ENCODE measurements around the gene GNAL.
"Not testable (repeated sequence)": the region's sequence is repeated elsewhere in the genome, so short reads cannot be mapped to it uniquely, and the experiment has no call there.

The GNAL gene

GRCh38 chr18:11669271-11669947, 19.7 kb upstream of the GNAL start:
- no peak for DNase-seq (ENCODE audit: low read depth)

- no peak for DNase-seq (ENCODE audit: low read depth)
Measured at GRCh38 chr18:11669948-11670275, 19.2 kb upstream of the GNAL start.

- DNase-seq (ENCODE audit: low read depth) = no peak
Measured at GRCh38 chr18:11671156-11671555, 17.9 kb upstream of the GNAL start.

DNA sequence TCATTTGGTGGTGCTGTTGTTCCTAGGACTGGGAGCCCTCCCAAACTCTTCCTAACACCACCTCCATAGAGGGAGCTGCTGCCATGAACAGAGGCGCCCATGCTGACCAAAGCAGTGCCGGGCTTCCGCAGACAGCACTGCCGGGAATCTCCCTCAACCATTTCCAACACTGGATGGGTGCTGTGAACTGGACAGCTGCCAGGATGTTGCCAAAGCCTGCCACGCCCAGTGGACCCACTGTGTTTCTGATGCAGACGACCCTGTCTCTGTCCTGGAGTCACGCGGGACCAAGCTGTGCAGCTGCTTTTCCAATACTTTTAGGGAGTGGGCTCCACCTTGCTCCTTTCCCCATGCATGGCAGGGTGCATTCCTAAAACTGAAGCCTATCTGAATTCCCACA, 16.9 kb upstream of the GNAL start:
- DNase-seq (ENCODE audit: low read depth) = no peak

- DNase-seq (ENCODE audit: low read depth) = no peak
Measured at GRCh38 chr18:11672846-11673454, 16.1 kb upstream of the GNAL start.

GRCh38 chr18:11673560-11673959, 15.5 kb upstream of the GNAL start:
- no peak for DNase-seq (ENCODE audit: low read depth)

- DNase-seq (ENCODE audit: low read depth) = no peak
Measured at GRCh38 chr18:11674119-11674518, 14.9 kb upstream of the GNAL start.

DNA sequence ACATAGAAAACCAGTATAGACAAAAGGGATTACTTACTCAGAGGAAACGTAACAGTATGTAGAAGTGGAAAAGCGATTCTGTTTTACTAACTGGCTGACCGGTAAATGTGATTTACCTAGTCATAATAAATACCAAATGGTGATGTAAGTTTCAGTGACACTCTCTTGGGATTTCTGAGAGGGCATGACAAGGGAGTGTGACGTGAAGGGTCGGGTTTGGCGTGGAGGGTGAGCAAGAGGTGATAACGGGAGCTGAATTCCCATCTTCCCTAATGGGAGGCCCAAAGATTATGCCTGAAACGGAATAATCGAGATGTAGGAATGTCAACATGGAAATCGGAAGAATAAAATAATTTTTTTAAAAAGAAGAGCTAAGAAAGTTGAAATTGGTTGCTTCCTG, 12.7 kb upstream of the GNAL start:
- no peak for DNase-seq (ENCODE audit: low read depth)

DNA sequence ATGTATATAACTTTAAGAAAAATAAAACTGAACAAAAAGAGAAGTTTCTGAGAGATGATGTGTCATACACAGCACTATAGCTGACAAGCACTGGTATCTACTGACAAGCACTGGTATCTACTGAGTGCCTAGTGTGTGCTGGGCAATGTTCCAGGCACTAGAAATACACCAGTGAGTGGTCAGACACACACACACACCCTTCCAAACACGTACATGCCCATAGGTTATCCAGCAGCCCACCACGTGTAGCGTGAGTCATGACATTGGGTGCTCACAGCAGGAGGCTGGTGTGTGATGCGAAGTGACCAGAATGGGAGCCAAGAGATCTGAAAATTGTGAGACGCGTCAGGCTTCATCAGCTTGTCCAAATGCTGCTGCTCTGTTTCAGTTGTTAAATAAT, 12.2 kb upstream of the GNAL start:
- DNase-seq (ENCODE audit: low read depth) = no peak

DNA sequence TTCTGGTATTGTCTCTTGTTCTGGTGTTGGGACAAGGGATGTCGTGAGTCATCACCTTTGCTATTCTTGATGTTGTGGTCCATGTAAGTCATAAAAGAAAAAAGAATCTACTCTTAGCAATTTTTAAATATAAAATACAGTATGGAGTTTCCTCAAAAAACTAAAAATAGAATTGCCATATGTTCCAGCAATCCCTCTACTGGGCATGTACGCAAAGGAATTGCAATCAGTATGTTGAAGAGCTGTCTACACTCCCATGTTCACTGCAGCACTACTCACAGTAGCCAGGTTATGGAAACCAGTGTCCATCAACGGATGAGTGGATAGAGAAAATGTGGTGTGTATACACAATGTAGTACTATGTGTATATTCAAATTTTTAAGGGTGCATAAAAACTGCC, 10.9 kb upstream of the GNAL start:
- no peak for DNase-seq (ENCODE audit: low read depth)

DNA sequence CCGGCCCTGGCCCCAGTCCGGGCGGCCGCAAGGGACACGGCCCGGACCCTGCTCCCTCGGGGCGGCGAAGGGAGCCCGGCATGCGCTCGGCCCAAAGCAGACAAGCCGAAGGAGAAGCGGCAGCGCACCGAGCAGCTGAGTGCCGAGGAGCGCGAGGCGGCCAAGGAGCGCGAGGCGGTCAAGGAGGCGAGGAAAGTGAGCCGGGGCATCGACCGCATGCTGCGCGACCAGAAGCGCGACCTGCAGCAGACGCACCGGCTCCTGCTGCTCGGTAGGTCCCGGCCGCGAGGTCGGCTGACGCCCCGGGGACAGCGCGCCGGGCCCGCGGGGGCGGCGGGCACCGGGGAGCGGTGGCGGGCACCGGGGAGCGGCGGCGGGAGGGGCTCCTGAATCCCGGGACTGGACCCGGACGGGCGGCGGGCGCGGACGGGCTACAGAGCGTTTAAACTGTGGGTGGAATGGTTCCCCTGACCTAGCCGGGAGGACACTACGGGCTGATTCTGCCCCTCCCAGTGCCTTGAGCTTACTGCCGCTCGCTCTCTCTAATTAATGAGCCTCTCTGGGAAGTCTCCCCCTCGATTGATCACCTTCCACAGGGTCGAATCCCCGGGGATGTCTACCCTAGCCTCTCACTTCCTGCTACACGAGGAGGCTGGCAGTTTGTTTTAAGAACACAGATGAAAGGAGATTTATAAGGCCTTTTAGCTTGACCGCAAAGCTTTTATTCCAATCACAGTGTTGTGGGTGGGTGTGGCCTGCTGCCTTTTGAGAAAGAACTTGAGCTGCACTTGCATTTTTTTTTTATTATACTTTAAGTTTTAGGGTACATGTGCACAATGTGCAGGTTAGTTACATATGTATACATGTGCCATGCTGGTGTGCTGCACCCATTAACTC, 853 bp downstream of the GNAL start:
- no peak for DNase-seq (ENCODE audit: low read depth)

DNA sequence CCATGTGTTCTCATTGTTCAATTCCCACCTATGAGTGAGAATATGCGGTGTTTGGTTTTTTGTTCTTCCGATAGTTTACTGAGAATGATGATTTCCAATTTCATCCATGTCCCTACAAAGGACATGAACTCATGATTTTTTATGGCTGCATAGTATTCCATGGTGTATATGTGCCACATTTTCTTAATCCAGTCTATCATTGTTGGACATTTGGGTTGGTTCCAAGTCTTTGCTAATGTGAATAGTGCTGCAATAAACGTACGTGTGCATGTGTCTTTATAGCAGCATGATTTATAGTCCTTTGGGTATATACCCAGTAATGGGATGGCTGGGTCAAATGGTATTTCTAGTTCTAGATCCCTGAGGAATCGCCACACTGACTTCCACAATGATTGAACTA, 1.6 kb downstream of the GNAL start:
- not testable (repeated sequence) for DNase-seq (ENCODE audit: low read depth)

DNA sequence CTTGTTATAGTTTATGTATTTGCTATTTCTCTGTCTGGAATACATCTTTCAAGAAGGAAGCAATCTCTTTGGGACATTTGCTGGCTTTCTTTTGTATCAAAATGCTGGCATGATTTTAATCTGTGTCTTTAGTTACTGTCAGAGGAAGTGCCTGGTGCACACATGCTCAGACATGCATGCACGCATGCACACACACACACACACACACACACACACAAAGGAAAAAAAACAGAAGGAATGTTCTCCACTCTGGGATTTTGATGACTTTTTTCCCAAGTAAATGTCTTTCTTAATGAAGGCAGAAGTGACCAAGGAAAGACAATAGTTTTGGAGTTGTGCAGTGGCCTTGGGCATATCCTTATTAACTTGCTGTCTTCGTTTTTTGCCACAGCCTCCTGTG, 6.7 kb downstream of the GNAL start:
- DNase-seq (ENCODE audit: low read depth) = no peak

DNA sequence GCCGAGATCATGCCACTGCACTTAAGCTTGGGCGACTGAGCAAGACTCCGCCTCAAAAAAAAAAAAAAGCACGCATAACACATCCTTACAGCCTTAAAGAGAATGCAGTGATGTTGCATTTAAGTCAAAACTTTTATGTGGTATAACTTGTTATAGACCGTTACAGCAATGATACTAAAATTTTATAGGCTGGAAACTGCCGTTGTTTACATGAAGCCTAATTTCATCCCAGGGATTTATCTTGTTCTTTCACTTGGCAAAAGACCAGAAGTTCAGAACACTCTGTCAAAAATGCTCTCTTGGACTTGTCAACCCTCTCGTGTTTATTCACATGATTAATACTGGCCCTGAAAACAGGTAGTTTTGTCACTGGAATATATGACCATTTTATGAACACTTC, 7.4 kb downstream of the GNAL start:
- no peak for DNase-seq (ENCODE audit: low read depth)

- no peak for DNase-seq (ENCODE audit: low read depth)
Measured at GRCh38 chr18:11700876-11701275, 11.8 kb downstream of the GNAL start.

DNA sequence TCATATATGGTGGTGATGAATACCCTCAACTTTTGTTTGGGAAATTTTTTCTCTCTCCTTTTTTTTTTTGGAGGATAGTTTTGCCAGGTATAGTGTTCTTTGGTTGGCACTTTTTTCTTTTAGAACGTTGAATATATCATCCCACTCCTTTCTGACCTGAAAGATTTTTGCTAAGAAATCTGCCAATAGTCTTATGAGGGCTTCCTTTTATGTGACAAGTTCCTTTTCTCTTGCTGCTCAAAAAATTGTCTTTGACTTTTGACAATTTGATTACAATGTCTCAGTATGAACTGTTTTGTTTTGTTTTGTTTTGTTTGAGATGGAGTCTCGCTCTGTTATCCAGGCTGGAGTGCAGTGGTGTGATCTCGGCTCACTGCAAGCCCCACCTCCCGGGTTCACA, 21.5 kb downstream of the GNAL start:
- no peak for DNase-seq (ENCODE audit: low read depth)

DNA sequence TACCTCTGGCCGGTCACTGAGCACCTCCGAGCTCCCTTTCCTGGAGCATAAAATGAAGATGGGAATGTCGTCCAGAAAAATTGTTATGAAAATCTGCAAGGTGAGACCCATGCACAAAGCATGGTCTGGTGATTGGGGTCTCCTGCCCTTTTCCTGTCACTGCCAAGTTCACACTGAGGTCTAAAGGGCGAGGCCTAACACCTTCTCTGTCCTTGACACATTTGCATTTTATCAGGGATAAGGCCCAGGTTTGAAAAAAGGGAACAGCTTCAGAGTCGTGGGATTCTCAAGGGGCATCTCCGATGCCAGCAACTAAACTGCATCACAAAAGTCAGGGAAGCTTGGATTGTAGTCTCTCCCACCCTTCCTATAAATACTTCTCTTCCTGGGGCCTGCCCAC, 24.7 kb downstream of the GNAL start:
- DNase-seq (ENCODE audit: low read depth) = no peak

GRCh38 chr18:11714244-11714918, 25.3 kb downstream of the GNAL start:
- DNase-seq (ENCODE audit: low read depth) = no peak

DNA sequence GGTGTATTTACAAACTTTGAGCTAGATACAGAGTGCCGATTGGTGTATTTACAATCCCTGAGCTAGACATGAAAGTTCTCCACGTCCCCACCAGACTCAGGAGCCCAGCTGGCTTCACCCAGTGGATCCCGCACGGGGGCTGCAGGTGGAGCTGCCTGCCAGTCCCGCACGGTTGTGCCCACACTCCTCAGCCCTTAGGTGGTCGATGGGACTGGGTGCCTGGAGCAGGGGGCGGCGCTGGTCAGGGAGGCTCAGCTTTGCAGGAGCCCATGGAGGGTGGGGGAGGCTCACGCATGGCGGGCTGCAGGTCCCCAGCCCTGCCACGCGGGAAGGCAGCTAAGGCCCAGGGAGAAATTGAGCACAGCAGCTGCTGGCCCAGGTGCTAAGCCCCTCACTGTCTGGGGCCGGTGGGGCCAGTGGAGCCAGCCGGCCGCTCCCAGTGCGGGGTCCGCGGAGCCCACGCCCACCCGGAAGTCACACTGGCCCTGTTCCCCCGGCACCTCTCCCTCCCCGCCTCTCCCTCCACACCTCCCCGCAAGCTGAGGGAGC, 27.8 kb downstream of the GNAL start:
- not testable (repeated sequence) for DNase-seq (ENCODE audit: low read depth)

- DNase-seq (ENCODE audit: low read depth) = no peak
Measured at GRCh38 chr18:11719050-11719449, 30.0 kb downstream of the GNAL start.

DNA sequence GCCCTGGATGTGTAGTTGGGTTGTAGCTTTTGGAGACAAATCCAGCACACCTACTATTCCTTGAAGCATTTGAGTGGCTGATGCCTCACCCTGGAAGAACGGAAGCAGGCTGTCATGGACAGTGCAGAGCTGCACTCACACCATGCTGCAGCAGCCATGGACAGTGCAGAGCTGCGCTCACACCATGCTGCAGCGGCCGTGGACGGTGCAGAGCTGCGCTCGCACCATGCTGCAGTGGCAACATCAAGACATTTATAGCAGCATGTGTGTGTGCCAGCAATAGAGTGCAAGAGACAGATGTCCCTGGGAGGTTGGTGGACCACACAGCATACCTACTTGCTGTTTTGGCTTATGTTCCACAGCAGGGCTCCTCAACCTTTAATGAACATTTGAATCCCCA, 30.6 kb downstream of the GNAL start:
- no peak for DNase-seq (ENCODE audit: low read depth)

- DNase-seq (ENCODE audit: low read depth) = no peak
Measured at GRCh38 chr18:11721720-11722119, 32.7 kb downstream of the GNAL start.

Measured in stimulated activated CD8-positive, alpha-beta memory T cell treated with anti-CD3 and anti-CD28 coated beads, Interleukin-15, amount 100 ng/mL, for 24 hours (primary cell).